ENCODE data around the gene LIMA1.

Gene LIMA1

DNA sequence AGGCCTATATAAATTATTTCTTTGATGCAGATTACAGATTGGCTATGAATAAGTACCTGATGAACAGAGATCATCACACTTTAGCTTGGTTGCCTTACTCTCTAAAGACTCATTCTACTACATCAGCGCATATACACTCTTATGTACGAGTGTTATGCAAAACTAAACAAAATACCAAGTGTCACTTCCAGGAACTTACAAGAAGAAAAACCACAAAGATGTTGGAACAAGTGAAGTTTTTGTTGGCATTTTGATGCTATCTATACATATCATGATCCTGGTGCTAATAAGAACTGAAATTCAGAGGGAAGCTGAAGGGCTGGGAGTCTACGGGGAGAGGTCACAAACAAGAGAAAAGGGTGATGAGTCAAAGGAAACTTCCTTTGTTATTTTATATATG, 68.3 kb downstream of the LIMA1 start:
- peaks cover 5% of the 10 kb centered on the region; the same call in 1 of the 2 replicates for H3K4me1 ChIP-seq (ENCODE audit: control insufficient read depth, insufficient read depth, low read length)
- no peak overlapping the region for H3K27ac ChIP-seq (ENCODE audit: low read depth, low read length)
- no peak overlapping the region for H3K4me3 ChIP-seq (ENCODE audit: low read depth, low read length)
- H3K27me3 ChIP-seq (ENCODE audit: control insufficient read depth, insufficient read depth, low read length) = no peaks in the 10 kb centered on the region
- H3K9me3 ChIP-seq (ENCODE audit: control insufficient read depth, insufficient read depth, low read length) = no peaks in the 10 kb centered on the region
- no peak overlapping the region for H3K9ac ChIP-seq (ENCODE audit: low read depth, low read length)
- H3K36me3 ChIP-seq (ENCODE audit: control insufficient read depth, insufficient read depth, low read length) = no peaks in the 10 kb centered on the region

DNA sequence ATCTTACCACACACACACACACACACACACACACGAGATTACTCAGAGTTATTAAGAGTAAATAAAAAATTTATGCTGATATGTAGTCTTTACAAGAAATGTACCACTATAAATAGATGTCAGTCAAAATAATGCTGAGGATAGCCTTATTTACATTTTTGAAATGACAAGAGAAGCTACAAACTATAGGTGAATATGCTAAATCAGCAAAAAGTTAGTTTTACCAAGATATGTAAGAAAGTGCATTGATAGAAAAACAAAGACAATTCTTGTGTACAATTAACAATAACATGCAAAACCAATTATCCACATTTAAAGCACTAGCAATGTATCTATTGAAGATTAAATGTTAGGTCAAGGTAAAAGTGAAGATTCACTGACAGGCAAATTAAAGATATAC, 69.3 kb downstream of the LIMA1 start:
- no peak overlapping the region for H3K9ac ChIP-seq (ENCODE audit: low read depth, low read length)
- no peak overlapping the region for H3K27ac ChIP-seq (ENCODE audit: low read depth, low read length)
- H3K4me3 ChIP-seq (ENCODE audit: low read depth, low read length) = no peak overlapping the region

DNA sequence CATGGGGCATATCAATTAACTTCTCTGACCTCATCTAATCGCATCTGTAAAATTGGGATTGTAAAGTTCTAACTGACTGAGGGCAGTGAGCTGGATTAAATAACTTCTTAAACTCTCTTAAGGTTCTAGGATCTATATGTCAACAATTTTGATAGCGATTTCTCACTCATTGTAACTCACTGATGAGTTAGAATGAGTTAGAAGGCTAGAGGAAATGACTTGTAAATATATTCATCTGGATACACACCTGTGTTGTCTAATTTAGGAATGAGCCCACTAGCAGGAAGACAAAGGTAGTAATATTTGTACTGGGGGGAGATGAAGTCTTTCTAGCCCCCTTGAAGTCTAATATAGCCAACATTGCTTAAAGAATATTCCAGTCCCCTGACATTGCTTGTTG, 69.9 kb downstream of the LIMA1 start:
- Histone ChIP-seq H3K36me3 (ENCODE audit: control insufficient read depth, insufficient read depth, low read length) (no peaks in the 10 kb centered on the region), H3K4me3 (ENCODE audit: low read depth, low read length) (no peak overlapping the region), H3K9me3 (ENCODE audit: control insufficient read depth, insufficient read depth, low read length) (no peaks in the 10 kb centered on the region), H3K27me3 (ENCODE audit: control insufficient read depth, insufficient read depth, low read length) (no peaks in the 10 kb centered on the region), H3K4me1 (ENCODE audit: control insufficient read depth, insufficient read depth, low read length) (peaks cover 5% of the 10 kb centered on the region; the same call in 1 of the 2 replicates), H3K27ac (ENCODE audit: low read depth, low read length) (no peak overlapping the region), H3K9ac (ENCODE audit: low read depth, low read length) (no peak overlapping the region)

More for the DNA sequence above, 69.3 kb downstream of the LIMA1 start:
- H3K9me3 ChIP-seq (ENCODE audit: control insufficient read depth, insufficient read depth, low read length) = no peaks in the 10 kb centered on the region
- H3K27me3 ChIP-seq (ENCODE audit: control insufficient read depth, insufficient read depth, low read length) = no peaks in the 10 kb centered on the region
- no peaks in the 10 kb centered on the region for H3K36me3 ChIP-seq (ENCODE audit: control insufficient read depth, insufficient read depth, low read length)
- peaks cover 5% of the 10 kb centered on the region; the same call in 1 of the 2 replicates for H3K4me1 ChIP-seq (ENCODE audit: control insufficient read depth, insufficient read depth, low read length)

DNA sequence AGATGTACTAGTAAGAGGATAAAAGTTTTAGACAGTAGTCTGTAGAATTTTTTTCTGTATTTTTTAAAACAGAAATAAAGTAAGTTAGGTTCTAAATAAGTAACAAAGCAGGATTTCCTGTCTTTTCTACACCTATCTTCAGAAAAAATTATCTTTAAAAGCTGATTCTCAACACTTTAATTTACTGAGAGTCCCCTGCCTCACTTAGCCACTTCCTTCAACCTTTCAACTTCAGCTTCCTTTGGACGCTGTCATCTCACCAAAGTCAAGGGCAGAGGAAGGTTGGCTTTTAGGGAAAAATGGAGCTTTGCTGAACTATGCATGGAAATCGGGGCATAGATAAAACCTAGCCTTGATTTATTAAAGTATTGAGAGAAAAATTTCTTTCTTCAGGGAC, 71.3 kb downstream of the LIMA1 start:
- peaks cover 5% of the 10 kb centered on the region; the same call in 1 of the 2 replicates for H3K4me1 ChIP-seq (ENCODE audit: control insufficient read depth, insufficient read depth, low read length)
- no peaks in the 10 kb centered on the region for H3K36me3 ChIP-seq (ENCODE audit: control insufficient read depth, insufficient read depth, low read length)
- H3K27me3 ChIP-seq (ENCODE audit: control insufficient read depth, insufficient read depth, low read length) = no peaks in the 10 kb centered on the region
- H3K4me3 ChIP-seq (ENCODE audit: low read depth, low read length) = no peak overlapping the region
- H3K9me3 ChIP-seq (ENCODE audit: control insufficient read depth, insufficient read depth, low read length) = no peaks in the 10 kb centered on the region
- H3K27ac ChIP-seq (ENCODE audit: low read depth, low read length) = no peak overlapping the region
- H3K9ac ChIP-seq (ENCODE audit: low read depth, low read length) = no peak overlapping the region

DNA sequence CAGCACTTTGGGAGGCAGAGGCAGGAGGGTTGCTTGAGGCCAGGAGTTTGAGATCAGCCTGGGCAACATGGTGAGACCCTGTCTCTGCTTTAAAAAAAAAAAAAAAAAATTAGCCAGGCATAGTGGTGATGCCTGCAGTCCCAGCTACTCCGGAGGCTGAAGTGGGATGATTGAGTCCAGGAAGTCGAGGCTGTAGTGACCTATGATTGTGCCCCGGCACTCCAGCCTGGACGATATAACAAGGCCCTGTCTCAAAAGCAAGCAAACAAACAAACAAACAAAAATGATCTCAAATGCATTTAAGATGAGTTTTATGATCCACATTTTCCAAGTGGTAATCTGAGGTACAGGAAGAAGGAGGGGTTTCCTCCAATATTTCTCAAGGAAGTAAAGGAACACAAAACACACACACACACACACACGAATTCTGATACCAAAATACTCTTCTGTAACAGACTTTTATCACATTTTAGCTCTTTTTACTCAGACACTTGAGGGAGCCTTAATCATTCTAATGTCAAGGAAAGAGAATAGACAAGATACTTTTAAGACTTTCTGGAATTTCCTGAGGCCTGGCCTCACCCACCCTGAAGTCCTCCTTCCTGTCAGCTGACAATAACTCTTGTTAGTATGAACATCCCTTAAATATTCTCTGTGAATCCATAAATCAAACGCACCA, 71.8 kb downstream of the LIMA1 start:
- H3K27me3 ChIP-seq (ENCODE audit: control insufficient read depth, insufficient read depth, low read length) = no peaks in the 10 kb centered on the region
- no peak overlapping the region for H3K9ac ChIP-seq (ENCODE audit: low read depth, low read length)
- no peaks in the 10 kb centered on the region for H3K36me3 ChIP-seq (ENCODE audit: control insufficient read depth, insufficient read depth, low read length)

DNA sequence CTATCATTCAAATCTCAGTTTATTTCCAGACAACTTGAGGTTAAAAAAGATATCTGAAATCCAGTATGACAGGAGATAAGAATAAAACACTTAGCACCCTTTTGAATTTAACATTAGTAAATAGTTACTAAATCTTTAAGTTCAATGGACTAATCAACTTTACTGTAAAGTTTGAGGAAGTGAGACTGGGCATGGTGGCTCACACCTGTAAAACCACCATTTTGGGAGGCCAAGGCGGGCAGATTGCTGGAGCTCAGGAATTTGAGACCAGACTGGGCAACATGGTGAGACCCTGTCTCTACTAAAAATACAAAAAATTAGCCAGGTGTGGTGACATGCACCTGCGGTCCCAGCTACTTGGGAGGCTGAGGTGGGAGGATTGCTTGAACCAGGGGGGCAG, 75.9 kb downstream of the LIMA1 start:
- no peaks in the 10 kb centered on the region for H3K9me3 ChIP-seq (ENCODE audit: control insufficient read depth, insufficient read depth, low read length)
- no peak overlapping the region for H3K4me3 ChIP-seq (ENCODE audit: low read depth, low read length)
- peaks cover 8% of the 10 kb centered on the region; the same call in 1 of the 2 replicates for H3K4me1 ChIP-seq (ENCODE audit: control insufficient read depth, insufficient read depth, low read length)
- peaks cover 27% of the 10 kb centered on the region for H3K36me3 ChIP-seq (ENCODE audit: control insufficient read depth, insufficient read depth, low read length)
- H3K9ac ChIP-seq (ENCODE audit: low read depth, low read length) = no peak overlapping the region
- no peak overlapping the region for H3K27ac ChIP-seq (ENCODE audit: low read depth, low read length)
- H3K27me3 ChIP-seq (ENCODE audit: control insufficient read depth, insufficient read depth, low read length) = no peaks in the 10 kb centered on the region

More for the DNA sequence above, 71.8 kb downstream of the LIMA1 start:
- H3K4me3 ChIP-seq (ENCODE audit: low read depth, low read length) = no peak overlapping the region
- H3K4me1 ChIP-seq (ENCODE audit: control insufficient read depth, insufficient read depth, low read length) = peaks cover 5% of the 10 kb centered on the region; the same call in 1 of the 2 replicates
- no peak overlapping the region for H3K27ac ChIP-seq (ENCODE audit: low read depth, low read length)
- H3K9me3 ChIP-seq (ENCODE audit: control insufficient read depth, insufficient read depth, low read length) = no peaks in the 10 kb centered on the region

DNA sequence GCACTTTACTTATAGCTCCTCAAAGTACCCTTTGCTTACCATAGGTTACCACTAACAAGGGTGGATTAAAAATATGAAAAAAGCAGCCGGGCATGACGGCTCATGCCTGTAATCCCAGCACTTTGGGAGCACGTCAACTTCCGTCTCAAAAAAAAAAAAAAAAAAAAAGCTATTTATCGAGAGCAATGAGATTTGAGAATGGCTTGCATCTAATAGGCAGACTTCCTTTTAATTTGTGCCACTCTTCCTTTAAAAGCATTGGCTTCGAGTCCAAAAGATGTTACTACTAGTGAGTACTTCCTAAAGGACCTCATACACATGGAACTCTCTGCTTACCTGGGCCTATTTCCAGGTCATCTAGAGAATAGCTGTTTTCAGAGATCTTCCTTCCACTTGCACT, 77.7 kb downstream of the LIMA1 start:
- Histone ChIP-seq H3K36me3 (ENCODE audit: control insufficient read depth, insufficient read depth, low read length) (peaks cover 35% of the 10 kb centered on the region), H3K27ac (ENCODE audit: low read depth, low read length) (no peak overlapping the region)

DNA sequence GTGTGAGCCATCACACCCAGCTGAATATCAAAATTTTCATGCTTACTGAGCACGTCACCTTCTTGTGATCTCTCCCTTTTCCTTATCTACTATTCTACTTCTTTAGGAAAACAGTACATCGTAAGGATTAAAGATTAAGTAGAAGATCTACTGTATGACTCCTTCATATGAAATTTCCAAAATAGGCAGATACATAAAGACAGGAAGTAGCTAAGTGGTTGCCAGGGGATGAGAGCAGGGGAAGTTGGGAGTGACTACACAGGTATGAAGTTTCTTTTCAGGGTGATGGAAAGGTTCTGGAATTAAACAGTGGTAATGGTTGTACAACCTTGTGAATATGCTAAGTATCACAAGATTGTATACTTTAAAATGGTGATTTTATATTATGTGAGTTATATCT, 79.6 kb downstream of the LIMA1 start:
- Histone ChIP-seq H3K27me3 (ENCODE audit: control insufficient read depth, insufficient read depth, low read length) (no peaks in the 10 kb centered on the region), H3K36me3 (ENCODE audit: control insufficient read depth, insufficient read depth, low read length) (peaks cover 50% of the 10 kb centered on the region), H3K4me3 (ENCODE audit: low read depth, low read length) (no peak overlapping the region), H3K27ac (ENCODE audit: low read depth, low read length) (no peak overlapping the region), H3K9ac (ENCODE audit: low read depth, low read length) (no peak overlapping the region), H3K4me1 (ENCODE audit: control insufficient read depth, insufficient read depth, low read length) (0 out of 2 replicates have a peak, but pooled peaks cover 9% of the 10 kb centered on the region), H3K9me3 (ENCODE audit: control insufficient read depth, insufficient read depth, low read length) (no peaks in the 10 kb centered on the region)

More for the DNA sequence above, 77.7 kb downstream of the LIMA1 start:
- H3K9ac ChIP-seq (ENCODE audit: low read depth, low read length) = no peak overlapping the region
- no peaks in the 10 kb centered on the region for H3K27me3 ChIP-seq (ENCODE audit: control insufficient read depth, insufficient read depth, low read length)
- no peaks in the 10 kb centered on the region for H3K9me3 ChIP-seq (ENCODE audit: control insufficient read depth, insufficient read depth, low read length)
- H3K4me3 ChIP-seq (ENCODE audit: low read depth, low read length) = no peak overlapping the region
- H3K4me1 ChIP-seq (ENCODE audit: control insufficient read depth, insufficient read depth, low read length) = 0 out of 2 replicates have a peak, but pooled peaks cover 9% of the 10 kb centered on the region

DNA sequence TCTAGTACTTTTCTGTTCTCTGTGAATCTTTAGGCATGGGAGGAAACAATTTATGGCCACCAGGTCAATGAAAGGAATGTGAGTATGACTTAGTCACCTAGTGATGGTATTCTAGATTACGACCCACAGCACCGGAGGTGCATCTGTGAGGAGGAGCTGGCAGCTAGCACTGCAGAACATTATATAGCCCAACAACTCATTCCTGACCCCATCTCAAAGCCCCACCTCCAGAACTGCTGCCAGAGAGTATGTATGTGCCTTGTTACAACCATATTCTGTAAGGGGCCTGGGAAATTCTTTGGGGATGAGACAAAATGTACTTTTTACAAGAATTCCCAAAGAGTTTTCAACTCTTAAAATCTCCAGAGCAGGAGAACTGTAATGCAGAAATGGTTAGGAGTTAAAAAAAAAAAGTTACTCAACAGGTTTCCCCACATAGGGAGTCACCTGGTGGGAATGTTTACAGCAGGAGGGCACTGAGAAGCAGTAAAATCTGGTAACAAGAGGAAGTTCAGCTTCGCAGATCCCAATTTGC, 81.3 kb downstream of the LIMA1 start:
- H3K4me1 ChIP-seq (ENCODE audit: control insufficient read depth, insufficient read depth, low read length) = 0 out of 2 replicates have a peak, but pooled peaks cover 9% of the 10 kb centered on the region
- peak overlapping the region; percentile 54 for H3K27ac ChIP-seq (ENCODE audit: low read depth, low read length)

DNA sequence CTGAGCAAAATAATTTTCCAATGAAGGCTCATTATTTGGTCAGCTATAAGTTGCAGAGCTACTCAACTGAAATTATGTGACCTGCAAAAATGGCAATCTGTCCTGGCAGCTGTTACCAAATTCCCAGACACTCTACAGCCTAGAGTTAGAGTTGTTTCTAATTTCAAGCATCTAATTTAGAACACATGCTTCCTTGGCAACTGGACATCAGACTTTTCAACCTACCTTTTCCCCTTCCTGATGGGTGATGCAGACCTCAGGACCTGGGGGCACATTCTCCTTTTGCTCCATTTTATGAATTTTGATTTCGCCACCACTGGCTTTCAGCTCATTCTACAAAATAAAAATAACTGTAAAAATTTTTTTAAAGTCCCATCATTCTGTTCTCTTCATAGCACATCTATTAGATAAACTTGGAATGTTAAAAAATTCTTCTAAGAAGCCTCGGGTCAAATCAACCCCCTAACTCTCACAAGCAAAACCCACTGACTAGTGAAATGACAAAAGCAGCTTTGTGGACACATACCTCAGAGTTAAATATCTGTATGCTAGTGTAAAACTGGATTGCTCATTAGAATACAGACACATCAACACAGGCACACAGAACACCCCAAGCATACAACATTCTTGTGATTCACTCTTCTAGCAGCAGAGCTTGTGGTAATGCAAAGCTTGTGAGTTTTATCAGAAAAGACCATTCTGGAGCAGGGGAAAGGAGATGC, 82.6 kb downstream of the LIMA1 start:
- H3K27ac ChIP-seq (ENCODE audit: low read depth, low read length) = no peak overlapping the region

More for the DNA sequence above, 81.3 kb downstream of the LIMA1 start:
- Histone ChIP-seq H3K9ac (ENCODE audit: low read depth, low read length) (no peak overlapping the region), H3K4me3 (ENCODE audit: low read depth, low read length) (0 out of 2 replicates have a peak overlapping the region, but pooled peaks have one; percentile 12), H3K9me3 (ENCODE audit: control insufficient read depth, insufficient read depth, low read length) (no peaks in the 10 kb centered on the region), H3K36me3 (ENCODE audit: control insufficient read depth, insufficient read depth, low read length) (peaks cover 66% of the 10 kb centered on the region), H3K27me3 (ENCODE audit: control insufficient read depth, insufficient read depth, low read length) (no peaks in the 10 kb centered on the region)

DNA sequence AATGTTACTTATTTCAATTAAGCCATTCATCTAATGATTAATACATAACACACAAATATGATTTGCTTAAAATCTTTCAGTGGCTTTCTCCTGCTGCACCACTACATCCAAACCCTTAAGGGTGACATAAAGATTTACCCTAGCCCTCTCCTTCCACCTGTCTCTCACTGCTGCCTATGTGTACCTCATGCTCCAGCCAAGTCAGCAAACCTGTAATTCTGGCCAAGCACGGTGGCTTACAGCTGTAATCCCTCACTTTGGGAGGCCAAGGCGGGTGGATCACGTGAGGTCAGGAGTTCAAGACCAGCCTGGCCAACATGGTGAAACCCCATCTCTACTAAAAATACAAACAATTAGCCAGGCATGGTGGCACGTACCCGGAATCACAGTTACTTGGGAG, 84.5 kb downstream of the LIMA1 start:
- H3K4me1 ChIP-seq (ENCODE audit: control insufficient read depth, insufficient read depth, low read length) = 0 out of 2 replicates have a peak, but pooled peaks cover 9% of the 10 kb centered on the region
- H3K27me3 ChIP-seq (ENCODE audit: control insufficient read depth, insufficient read depth, low read length) = no peaks in the 10 kb centered on the region
- H3K4me3 ChIP-seq (ENCODE audit: low read depth, low read length) = no peak overlapping the region
- H3K9ac ChIP-seq (ENCODE audit: low read depth, low read length) = no peak overlapping the region
- H3K27ac ChIP-seq (ENCODE audit: low read depth, low read length) = no peak overlapping the region
- peaks cover 70% of the 10 kb centered on the region for H3K36me3 ChIP-seq (ENCODE audit: control insufficient read depth, insufficient read depth, low read length)
- no peaks in the 10 kb centered on the region for H3K9me3 ChIP-seq (ENCODE audit: control insufficient read depth, insufficient read depth, low read length)

More for the DNA sequence above, 82.6 kb downstream of the LIMA1 start:
- H3K9me3 ChIP-seq (ENCODE audit: control insufficient read depth, insufficient read depth, low read length) = no peaks in the 10 kb centered on the region
- H3K9ac ChIP-seq (ENCODE audit: low read depth, low read length) = no peak overlapping the region
- no peaks in the 10 kb centered on the region for H3K27me3 ChIP-seq (ENCODE audit: control insufficient read depth, insufficient read depth, low read length)
- no peak overlapping the region for H3K4me3 ChIP-seq (ENCODE audit: low read depth, low read length)
- H3K36me3 ChIP-seq (ENCODE audit: control insufficient read depth, insufficient read depth, low read length) = peaks cover 75% of the 10 kb centered on the region
- 0 out of 2 replicates have a peak, but pooled peaks cover 9% of the 10 kb centered on the region for H3K4me1 ChIP-seq (ENCODE audit: control insufficient read depth, insufficient read depth, low read length)

Data from HUES48 (cell line).